Measurements from ENCODE around the gene HDAC4. TPM values are rescaled to one million over a fixed set of nuclear protein-coding genes. Genes with fewer than 3 reads are reported as not detected.
"Not testable (repeated sequence)": the region's sequence is repeated elsewhere in the genome, so short reads cannot be mapped to it uniquely, and the experiment has no call there.

The HDAC4 gene
- total and polyA plus RNA-seq, 9 of the 15 experiments (the other 6 are each of a cell fraction or from before 2014, with no cell fraction given): 0.11 to 20.2 (median 4.0) TPM

- POLR2A ChIA-PET: no interaction called here
These were observed 223.5 kb downstream of the HDAC4 start for GRCh38 chr2:239177325-239177724.

DNA sequence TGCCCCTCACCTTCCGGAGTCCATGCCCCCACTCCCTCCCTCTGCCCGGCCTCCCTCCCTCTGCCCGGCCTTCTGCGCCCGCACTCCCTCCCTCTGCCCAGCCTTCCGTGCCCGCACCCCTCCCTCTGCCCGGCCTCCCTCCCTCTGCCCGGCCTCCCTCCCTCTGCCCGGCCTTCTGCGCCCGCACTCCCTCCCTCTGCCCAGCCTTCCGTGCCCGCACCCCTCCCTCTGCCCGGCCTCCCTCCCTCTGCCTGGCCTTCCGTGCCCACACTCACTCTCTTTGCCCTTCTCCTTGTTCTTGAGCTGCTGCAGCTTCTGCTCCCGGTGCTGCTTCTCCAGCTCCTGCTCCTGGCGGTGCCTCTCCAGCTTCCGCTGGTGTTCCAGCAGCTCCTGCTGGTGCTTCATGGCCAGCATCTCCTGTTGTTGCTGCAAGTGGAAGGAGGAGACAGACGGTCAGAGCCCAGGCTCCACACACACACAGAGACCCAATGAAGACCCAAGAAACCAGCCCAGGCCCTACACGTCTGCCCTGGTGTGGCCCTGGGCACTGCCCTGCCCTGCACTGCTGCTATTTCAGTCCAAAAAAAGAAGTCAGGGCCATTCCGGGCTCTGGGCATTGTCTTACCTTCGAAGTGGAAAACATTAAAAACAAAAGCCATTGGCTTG, 224.5 kb downstream of the HDAC4 start:
- in situ Hi-C loops (cut with MboI); POLR2A ChIA-PET; H3K9me3 ChIP-seq (replicated peaks; ENCODE audit: control insufficient read depth, insufficient read depth, low read depth, low read length); H3K9me1 ChIP-seq (ENCODE audit: control insufficient read depth, insufficient read depth, low read length); intact Hi-C loops (cut with micrococcal nuclease); DNase-seq (ENCODE audit: extremely low read depth in 1 of 4, low spot score in 3 of 4); H3K4me1 ChIP-seq (replicated peaks in 1 of 2; ENCODE audit: control insufficient read depth in 2 of 2, insufficient read depth in 2 of 2, low read length in 2 of 2); BruUV-seq (replicated peaks); H3K36me3 ChIP-seq (ENCODE audit: control insufficient read depth, insufficient read depth, low read length); CTCF ChIA-PET (ENCODE audit: low intra/inter-chr PET ratio); H2AFZ ChIP-seq (ENCODE audit: low read depth, low read length); ATAC-seq; H3K79me2 ChIP-seq (ENCODE audit: control insufficient read depth, insufficient read depth, low read length); H3K4me3 ChIP-seq; H3K9ac ChIP-seq (ENCODE audit: insufficient read depth in 1 of 2, low read depth in 2 of 2, low read length in 2 of 2); H3K27me3 ChIP-seq (ENCODE audit: control insufficient read depth in 2 of 2, insufficient read depth in 2 of 2, low read length in 2 of 2); H3K27ac ChIP-seq (ENCODE audit: extremely low read depth, low read depth, low read length); H4K20me1 ChIP-seq (replicated peaks; ENCODE audit: control insufficient read depth, insufficient read depth, low read length); H3K4me2 ChIP-seq (ENCODE audit: insufficient read depth, low read length); FAIRE-seq: not testable (repeated sequence)
- WGBS (ENCODE audit: insufficient coverage, low coverage, missing lambda C conversion rate): 64% methylated on average over 5 of the region's 23 CpGs

More at GRCh38 chr2:239177325-239177724, 223.5 kb downstream of the HDAC4 start:
- Histone ChIP-seq H3K4me1 (replicated peaks in 1 of 2; ENCODE audit: control insufficient read depth in 2 of 2, insufficient read depth in 2 of 2, low read length in 2 of 2) (no peaks in the 10 kb centered on the region), H3K4me2 (ENCODE audit: insufficient read depth, low read length) (no peak overlapping the region), H4K20me1 (replicated peaks; ENCODE audit: control insufficient read depth, insufficient read depth, low read length) (no peaks in the 10 kb centered on the region), H3K27ac (ENCODE audit: extremely low read depth, low read depth, low read length) (no peak overlapping the region), H3K9me1 (ENCODE audit: control insufficient read depth, insufficient read depth, low read length) (no peaks in the 10 kb centered on the region), H3K4me3 (no peak overlapping the region), H3K9me3 (replicated peaks; ENCODE audit: control insufficient read depth, insufficient read depth, low read depth, low read length) (no peaks in the 10 kb centered on the region), H3K9ac (ENCODE audit: insufficient read depth in 1 of 2, low read depth in 2 of 2, low read length in 2 of 2) (no peak overlapping the region), H3K36me3 (ENCODE audit: control insufficient read depth, insufficient read depth, low read length) (no peaks in the 10 kb centered on the region), H2AFZ (ENCODE audit: low read depth, low read length) (no peak overlapping the region), H3K79me2 (ENCODE audit: control insufficient read depth, insufficient read depth, low read length) (no peaks in the 10 kb centered on the region), H3K27me3 (ENCODE audit: control insufficient read depth in 2 of 2, insufficient read depth in 2 of 2, low read length in 2 of 2) (no peaks in the 10 kb centered on the region)
- 92% methylated on average over 8 of the region's 11 CpGs for WGBS (ENCODE audit: insufficient coverage, low coverage, missing lambda C conversion rate)
- TF ChIP-seq MTA2 (IDR thresholded peaks at IDR 0.05; ENCODE audit: low read depth) (no peak), ZNF311 (CRISPR knock-in tag; IDR thresholded peaks at IDR 0.05) (no peak)
- CTCF ChIA-PET (ENCODE audit: low intra/inter-chr PET ratio): no interaction called here
- no peak for FAIRE-seq
- intact Hi-C loops (cut with micrococcal nuclease): no loop called here
- no peak for DNase-seq (ENCODE audit: extremely low read depth in 1 of 4, low spot score in 3 of 4)
- in situ Hi-C loops (cut with MboI): no loop called here
- no TSS peak for BruUV-seq (replicated peaks)
- ATAC-seq: no peak
